GM10248 (cell line): ENCODE results near the gene FXYD6.

Experiments used
- CTCF ChIA-PET: fragments of 300-600 bp; sonication (Branson Sonifier 250); formaldehyde crosslinking; extraction: SDS; loops from one replicate; lab custom pipeline; 2021; ENCODE audit warnings: antibody characterized with exemption; lab: Yijun Ruan, JAX
- POLR2A ChIA-PET: fragments of 350-650 bp; sonication (Branson Sonifier 250); formaldehyde crosslinking; extraction: SDS; loops from one replicate; lab custom pipeline; 2020; ENCODE audit warnings: antibody characterized with exemption; lab: Yijun Ruan, JAX
- DNase-seq: peaks from one replicate; pipeline ENCODE4 v3.0.0; 2012; ENCODE audit errors: extremely low spot score
- CTCF ChIP-seq: IDR thresholded peaks from 2 replicates; pipeline ENCODE4 v1.5.1; 2012; ENCODE audit warnings: mild to moderate bottlenecking, low read depth; ENCODE audit errors: extremely low read depth, missing control alignments, control extremely low read depth

Gene FXYD6

GRCh38 chr11:117884994-117885393 lies 8.5 kb upstream of the FXYD6 start:
- ChIA-PET CTCF (interaction anchor here (0.8 to 1.5 kb wide), 6 partner anchors 16 to 77 kb away, joined by 3 read pairs; no protein-coding TSS in a partner anchor), POLR2A (no interaction called here)
- no peak for TF ChIP-seq CTCF
- DNase-seq = no peak

GRCh38 chr11:117883063-117883462 lies 6.6 kb upstream of the FXYD6 start:
- no peak for DNase-seq
- ChIA-PET POLR2A (no interaction called here), CTCF (interaction anchor here (0.8 to 1.1 kb wide), 2 partner anchors 15 to 19 kb away, joined by 4 read pairs; no protein-coding TSS in a partner anchor)

GRCh38 chr11:117882311-117882905 lies 6.0 kb upstream of the FXYD6 start:
- POLR2A ChIA-PET = no interaction called here
- CTCF ChIA-PET = interaction anchor here (0.8 to 1.1 kb wide), 2 partner anchors 16 to 19 kb away, joined by 4 read pairs; no protein-coding TSS in a partner anchor
- DNase-seq = no peak
- TF ChIP-seq CTCF = no peak

More at GRCh38 chr11:117883063-117883462, 6.6 kb upstream of the FXYD6 start:
- no peak for TF ChIP-seq CTCF

- no peak for DNase-seq
- CTCF ChIA-PET = no interaction called here
- POLR2A ChIA-PET = no interaction called here
- TF ChIP-seq CTCF = no peak
Measured at GRCh38 chr11:117881217-117881616, 4.8 kb upstream of the FXYD6 start.

GRCh38 chr11:117879516-117880480 lies 3.3 kb upstream of the FXYD6 start:
- POLR2A ChIA-PET = no interaction called here
- DNase-seq = no peak
- CTCF ChIA-PET = interaction anchor here (1.1 to 1.8 kb wide), 3 partner anchors 19 to 72 kb away, joined by 3 to 4 read pairs (median 3); no protein-coding TSS in a partner anchor
- TF ChIP-seq CTCF = no peak

GRCh38 chr11:117878939-117879475 lies 2.5 kb upstream of the FXYD6 start:
- no peak for DNase-seq
- CTCF ChIA-PET = interaction anchor here (1.1 to 1.8 kb wide), 3 partner anchors 19 to 71 kb away, joined by 3 to 4 read pairs (median 3); no protein-coding TSS in a partner anchor
- TF ChIP-seq CTCF = no peak
- POLR2A ChIA-PET = no interaction called here
